GM08714 (cell line): ENCODE data around the gene B3GNT9.

Experiments used
- H3K4me3 ChIP-seq: fragments of 200-500 bp; sonication (Bioruptor generic); 2 replicates; pipeline ENCODE4 v1.5.1; 2014; ENCODE audit warnings: mild to moderate bottlenecking, low read length, inconsistent platforms
- ZNF274 ChIP-seq: IDR thresholded peaks from 2 replicates; pipeline ENCODE4 v1.6.1; 2012; ENCODE audit warnings: mild to moderate bottlenecking, low read depth, low read length

The B3GNT9 gene

DNA sequence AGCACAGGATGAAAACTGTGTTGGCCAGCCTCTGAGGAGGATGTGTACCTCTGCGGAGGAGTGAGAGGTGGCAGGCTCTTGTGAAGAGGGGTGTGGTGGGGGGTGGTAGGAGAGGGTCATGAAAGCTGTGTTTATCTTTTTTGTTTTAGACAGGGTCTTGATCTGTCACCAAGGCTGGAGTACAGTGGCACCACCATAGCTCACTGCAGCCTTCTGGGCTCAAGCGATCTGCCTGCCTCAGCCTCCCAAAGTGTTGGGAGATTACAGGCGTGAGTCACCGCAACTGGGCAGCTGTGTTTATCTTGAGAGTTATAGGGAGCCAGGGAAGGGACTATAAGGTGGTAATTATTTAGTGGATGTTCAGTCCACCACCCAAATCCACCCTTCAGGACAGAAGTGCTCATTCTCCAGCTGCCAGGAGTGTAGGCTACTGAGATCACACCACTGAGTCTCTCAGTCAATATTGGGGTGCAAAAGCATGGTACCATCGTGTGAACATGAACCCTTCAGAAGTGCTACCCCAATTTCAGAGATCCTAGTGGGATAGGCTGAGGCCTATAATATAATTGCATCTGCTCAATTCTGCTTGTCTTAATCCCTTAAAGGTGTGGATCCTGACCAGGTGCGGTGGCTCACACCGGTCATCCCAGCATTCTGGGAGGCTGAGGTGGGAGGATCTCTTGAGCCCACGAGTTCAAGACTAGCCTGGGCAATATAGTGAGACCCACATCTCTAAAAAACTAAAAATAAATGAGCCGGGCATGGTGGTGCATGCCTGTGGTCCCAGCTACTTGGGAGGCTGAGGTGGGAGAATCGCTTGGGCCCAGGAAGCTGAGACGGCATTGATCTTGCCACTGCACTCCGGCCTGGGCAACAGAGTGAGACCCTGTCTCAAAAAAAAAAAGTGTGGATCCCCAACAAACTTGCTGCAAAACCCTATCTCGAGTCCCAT lies 39.9 kb upstream of the B3GNT9 start:
- H3K4me3 ChIP-seq: no peak overlapping the region
- TF ChIP-seq ZNF274: no peak

DNA sequence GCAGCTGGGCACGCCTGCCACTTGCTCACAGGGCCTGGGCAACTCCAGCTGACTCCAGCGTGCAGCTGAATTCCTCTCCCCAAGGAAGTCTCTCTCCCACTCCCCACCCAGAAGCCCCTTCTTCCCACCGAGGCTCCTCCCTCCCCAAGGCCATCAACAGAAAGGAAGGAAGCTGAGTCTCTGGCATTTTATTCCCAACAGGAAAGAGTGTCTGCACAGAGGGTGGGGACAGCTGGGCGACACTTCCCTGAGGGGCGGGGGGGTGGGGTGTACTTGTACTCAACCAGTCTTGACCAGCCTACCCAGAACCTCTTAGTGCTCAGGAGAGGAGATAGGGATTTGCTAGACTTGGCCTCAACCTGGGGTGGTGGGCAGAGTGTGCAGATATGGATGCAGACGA lies 39.2 kb upstream of the B3GNT9 start, which contains the start of gene EXOC3L1:
Gene EXOC3L1 (minus strand): TSS at position 96 of the 400 bp plus-strand sequence. CDS start 460 bp downstream, outside the sequence.
- H3K4me3 ChIP-seq: no peak within 1 kb of the TSS
- no peak for TF ChIP-seq ZNF274

DNA sequence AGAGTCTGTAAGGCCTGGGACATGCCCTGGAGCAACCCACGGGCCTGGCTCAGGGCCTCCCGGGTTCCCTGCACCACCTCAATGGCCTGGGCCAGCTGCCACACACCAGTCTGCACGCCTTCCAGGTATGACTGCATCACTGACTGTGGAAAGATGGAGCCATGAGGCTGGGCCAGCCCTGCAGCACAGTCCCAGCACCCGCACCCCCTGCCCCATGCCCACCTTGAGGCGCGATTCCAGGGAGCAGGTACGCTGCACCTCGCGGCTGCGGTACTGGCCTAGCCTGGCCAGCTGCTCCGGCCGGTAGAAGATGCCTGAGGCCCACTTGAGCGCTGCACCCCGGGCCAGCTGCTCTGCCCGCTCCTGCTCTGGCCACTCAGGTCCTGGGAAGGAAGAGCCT lies 38.0 kb upstream of the B3GNT9 start:
- no peak for TF ChIP-seq ZNF274
- no peak overlapping the region for H3K4me3 ChIP-seq

DNA sequence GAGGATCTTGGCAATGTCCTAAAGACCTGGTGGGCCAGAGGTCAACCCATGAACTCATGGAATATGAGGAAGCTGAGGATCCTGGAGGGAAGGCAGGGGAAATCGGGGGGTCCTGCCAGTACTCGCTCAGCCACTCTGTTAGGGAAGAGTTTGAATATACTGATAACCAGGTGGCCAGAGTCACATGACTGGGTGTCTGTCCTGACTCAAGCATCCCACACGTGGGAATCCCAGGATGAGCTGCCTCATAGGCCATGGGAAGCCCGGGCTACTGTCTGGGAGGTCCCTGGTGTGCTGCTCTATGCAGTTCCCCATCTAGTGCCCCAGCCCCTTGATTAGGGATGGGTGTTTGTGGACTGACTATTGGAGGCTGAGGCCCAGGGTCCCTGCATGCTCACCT lies 37.5 kb upstream of the B3GNT9 start:
- no peak for TF ChIP-seq ZNF274
- H3K4me3 ChIP-seq: no peak overlapping the region

DNA sequence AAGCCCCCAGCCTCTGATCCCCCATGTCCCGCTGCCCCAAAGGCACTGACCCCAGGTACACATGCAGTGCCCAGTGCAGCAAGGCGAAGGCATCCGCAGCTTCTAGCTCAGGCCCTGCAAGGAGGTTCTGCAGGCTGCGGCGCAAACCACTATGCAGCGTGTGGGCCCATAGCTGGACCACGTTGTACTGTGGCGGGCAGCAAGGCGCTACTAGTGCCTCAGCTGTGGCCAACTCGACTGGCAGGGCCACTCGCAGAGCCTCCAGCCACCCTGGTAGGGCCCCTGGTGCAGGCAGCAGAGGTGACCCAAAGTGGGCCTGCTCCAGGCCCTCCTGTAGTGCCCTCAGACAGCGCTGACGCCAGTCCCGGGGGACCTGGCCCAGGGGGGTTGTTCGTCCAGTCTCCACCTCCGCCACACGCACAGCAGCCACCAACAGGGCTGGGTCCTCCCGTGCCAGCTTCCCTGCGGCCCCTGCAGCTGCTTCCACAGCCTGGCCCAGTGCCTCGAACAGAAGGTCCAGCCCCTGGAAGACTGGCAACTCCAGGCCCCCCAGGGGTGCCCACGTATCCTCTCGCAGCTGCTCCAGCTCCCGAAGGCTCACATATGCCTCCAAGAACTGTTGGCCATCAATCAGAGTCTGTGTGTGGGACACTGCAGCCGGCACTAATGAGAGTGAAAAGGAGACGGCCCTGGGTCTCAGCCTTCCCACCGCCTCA lies 36.5 kb upstream of the B3GNT9 start:
- H3K4me3 ChIP-seq: no peak overlapping the region
- TF ChIP-seq ZNF274: no peak

DNA sequence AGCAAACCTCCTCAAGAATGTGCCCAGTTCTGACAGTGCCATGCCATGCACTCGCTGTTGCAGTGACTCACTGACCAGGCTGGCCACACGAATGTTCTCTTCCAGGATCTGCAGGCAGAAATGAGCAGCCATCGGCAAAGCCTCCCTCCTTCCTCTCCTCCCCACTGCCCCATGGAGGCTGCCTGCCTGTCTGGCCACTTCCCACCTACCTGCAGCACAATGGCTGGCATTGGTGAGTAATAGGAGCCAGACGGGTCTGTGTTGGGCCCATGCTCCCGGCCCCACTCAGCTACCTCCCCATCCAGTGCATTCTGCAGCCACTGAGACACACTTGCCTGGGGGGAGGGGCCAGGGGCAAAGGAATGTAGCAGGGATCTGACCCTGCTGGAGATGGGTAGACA lies 35.8 kb upstream of the B3GNT9 start:
- no peak for TF ChIP-seq ZNF274
- H3K4me3 ChIP-seq: no peak overlapping the region

DNA sequence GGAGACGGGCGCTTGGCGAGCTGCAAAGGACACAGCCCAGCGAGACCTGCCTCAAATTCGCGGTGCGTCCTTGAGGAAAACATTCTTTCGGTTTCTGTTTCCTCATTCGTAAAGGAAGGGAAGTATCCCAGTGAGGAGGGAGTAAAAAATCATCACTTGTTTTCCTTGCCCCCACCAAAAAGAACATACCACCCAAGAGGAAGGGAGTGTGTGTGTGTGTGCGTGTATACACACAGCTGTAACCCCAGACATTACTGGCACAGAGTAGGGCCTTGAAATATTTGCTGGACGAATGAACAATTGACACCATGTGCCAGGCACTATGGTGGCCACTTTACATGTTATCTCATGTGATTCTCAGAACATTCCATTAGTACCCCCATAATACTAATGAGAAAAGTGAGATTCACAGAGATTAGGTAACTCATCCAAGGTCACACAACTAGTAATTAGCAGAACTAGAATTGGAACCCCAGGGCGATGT lies 34.9 kb upstream of the B3GNT9 start:
- H3K4me3 ChIP-seq: no peak overlapping the region
- no peak for TF ChIP-seq ZNF274

DNA sequence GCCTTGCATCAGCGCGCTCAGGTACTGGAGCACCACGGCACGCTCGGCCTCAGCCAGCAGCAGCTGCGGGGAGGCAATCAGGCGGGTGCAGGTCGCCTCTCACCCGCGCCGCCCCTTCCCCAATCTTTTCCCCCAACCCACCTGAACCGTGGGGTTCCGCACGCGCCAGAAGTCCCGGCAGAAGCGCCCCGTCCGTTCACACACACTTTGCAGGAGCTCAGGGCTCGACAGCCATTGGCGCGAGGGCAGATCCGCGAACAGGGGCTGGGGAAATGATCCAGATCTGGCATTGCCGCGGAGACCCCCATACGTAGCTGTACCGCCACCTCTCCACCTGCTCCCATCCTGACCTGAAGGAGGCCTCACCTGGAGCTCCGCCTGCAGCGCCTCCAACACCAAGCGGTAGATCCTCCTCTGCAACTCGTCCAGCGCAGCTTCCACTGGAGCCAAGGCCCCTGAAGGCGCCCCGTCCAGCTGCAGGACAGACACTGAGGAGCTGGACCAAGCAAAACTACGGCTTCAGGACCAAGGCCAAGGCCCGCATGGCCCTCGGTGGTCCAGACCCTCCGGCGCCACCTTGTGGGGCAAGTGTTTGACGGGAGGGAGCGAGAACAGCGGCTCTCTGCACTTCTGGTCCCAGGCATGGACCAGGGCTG lies 34.3 kb upstream of the B3GNT9 start:
- H3K4me3 ChIP-seq: no peak overlapping the region

DNA sequence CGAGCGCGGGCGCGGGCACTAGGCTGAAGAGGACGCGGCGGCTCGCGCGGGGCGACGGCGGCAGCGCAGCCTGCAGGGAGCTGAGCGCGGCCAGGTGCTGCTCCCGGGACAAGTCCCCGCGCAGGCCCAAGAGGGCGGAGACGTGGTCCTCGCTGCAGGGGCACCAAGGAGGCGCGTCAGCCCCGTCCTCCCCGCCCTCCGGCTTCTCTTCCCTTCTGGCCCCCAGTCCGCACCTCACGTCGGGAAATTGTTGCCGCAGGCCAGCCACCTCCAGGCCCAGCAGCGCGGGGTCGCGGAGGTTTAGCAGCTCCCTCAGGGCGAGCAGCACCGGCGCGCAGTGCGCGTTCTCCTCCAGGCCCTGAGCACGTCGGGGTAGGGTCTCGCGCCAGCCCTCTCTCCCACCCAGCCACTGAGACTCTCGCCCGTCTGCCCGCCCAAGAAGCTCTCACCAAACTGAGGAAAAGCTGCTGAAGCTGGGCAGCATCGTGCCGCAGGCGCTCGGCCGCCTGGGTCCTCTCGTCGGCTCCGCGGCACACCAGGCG lies 33.7 kb upstream of the B3GNT9 start:
- H3K4me3 ChIP-seq: peak overlapping the region; percentile 61; the same call in 1 of the 2 replicates
- no peak for TF ChIP-seq ZNF274

More for the DNA sequence above, 34.3 kb upstream of the B3GNT9 start:
- no peak for TF ChIP-seq ZNF274

DNA sequence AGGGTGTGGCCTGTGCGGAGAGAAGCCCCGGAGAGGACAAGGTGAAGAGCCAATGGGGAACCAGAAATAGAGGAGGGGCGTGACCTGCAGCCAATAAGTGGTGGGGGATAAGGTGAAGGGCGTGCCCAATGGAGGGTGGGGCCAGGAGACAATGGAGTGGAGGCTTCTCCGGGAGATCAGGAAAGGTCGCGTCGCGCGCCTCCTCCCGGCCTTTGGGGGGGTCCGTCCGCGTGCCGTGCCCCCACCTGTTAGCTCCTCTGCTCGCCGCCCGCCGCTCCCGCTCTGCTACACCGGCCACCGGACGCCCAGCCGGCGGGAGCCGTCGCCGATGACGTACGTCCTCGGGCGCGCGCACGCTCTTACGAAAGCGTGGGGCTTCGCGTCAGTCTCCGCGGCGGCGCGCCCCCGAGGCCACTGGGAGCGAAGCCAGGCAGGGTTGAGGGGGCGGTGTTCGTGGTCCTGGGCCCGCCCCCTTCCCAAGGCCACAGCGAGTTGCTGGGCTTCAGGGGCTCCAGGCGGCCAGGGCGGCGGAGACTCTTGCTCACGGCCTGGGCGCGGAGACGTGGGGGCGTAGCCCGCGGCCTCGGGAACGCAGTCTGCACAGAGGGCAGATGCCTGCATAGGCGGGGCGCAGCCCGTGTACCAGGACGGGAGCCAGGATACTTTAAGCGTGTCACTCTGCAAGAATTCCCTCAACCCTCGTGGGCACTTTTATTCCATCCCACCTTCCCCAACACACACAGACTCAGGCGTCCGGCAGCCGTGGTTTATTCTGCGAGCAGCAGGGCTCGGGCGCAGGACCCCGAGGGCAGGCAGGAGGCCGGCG lies 33.0 kb upstream of the B3GNT9 start, which contains the start of gene MATCAP1:
Gene MATCAP1 (minus strand): TSS at position 337 of the 826 bp plus-strand sequence. CDS start 3,353 bp downstream, outside the sequence.
- H3K4me3 ChIP-seq: peak within 1 kb of the TSS; percentile 61
- TF ChIP-seq ZNF274: no peak

DNA sequence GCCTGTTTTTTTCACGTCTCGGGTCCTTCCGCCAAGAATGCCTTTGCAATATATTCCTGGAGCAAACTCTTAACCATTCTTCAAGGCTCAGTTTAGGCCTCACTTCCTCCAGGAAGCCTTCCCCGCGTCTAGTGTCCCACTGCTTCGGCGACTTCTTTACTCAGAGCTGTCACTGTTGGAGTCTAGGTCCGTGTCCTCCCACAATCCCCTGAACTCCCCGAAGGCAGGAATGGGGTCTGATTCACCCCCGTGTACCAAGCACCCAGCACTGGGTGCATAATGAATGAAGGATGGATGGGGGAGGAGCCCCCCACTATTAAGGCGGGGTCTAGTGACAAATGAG lies 32.5 kb upstream of the B3GNT9 start:
- H3K4me3 ChIP-seq: peak overlapping the region; percentile 61
- TF ChIP-seq ZNF274: no peak

DNA sequence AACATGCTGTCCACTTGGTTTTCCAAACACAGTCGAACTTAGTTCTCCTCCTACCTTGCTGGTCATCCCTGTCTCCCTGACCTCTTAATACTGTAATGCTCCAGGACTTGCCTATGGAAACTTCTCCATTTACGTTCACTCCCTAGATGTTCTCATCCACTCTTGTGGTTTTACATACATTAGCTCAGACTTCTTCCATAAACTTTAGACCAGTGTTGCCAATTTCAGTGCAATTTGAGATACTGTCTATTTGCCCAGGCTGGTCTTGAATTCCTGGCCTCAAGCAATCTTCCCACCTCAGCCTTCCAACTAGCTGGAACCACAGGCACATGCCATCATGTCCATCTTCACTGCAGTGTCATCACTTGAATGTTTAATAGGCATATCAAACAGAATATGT lies 31.5 kb upstream of the B3GNT9 start:
- TF ChIP-seq ZNF274: no peak
- no peak overlapping the region for H3K4me3 ChIP-seq

DNA sequence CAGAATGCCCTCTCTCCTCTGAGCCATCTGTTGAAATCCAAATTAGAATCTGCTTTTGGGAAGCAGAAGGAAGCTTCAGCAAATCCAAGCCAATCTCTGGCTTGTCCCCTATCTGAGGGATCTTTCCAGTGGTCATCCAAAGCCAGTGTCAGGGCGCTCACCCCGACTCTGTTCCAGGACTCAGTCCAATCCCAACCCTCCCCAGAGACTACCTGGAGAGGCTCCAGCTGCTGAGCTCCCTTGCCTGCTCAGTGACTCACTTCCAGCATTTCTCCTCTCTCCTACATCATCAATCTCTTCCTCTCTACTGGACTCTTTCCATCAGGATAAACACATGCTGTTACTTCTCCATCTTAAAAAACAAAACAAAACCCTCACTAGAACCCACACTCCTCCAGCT lies 30.5 kb upstream of the B3GNT9 start:
- no peak for TF ChIP-seq ZNF274
- no peak overlapping the region for H3K4me3 ChIP-seq
